ENCODE data around the gene CLCN5. TPM values are rescaled to one million over a fixed set of nuclear protein-coding genes. Genes with fewer than 3 reads are reported as not detected.

Gene CLCN5
- 1 to 10 TPM; 3.7 to 8.2 (median 5.5) TPM for total RNA-seq

- intact Hi-C loops (cut with DNase I; ENCODE audit: low total_unique reads) (no loop called here), in situ Hi-C loops (cut with MboI; ENCODE audit: low pct_ligation_motif_present in 1 of 4, low pct_unique_long_range_greater_than_20kb in 1 of 4, low sequenced_read_pairs in 3 of 4) (loop anchor here in 2 of 4 donors (25.0 kb wide), 2 partner anchors 165 to 665 kb away; no protein-coding TSS in a partner anchor)
- 67% methylated on average over 68 of the region's 83 CpGs; no CpG with 5 or more reads in 1 of the 2 donors for WGBS, 2 donors (ENCODE audit: low coverage in 1 of 2)
- H3K27me3 ChIP-seq = no peaks in the 10 kb centered on the region
- peak within 1 kb of the TSS; percentile 81 to 89 (median 85) for H3K27ac ChIP-seq
- no peaks in the 10 kb centered on the region for H3K36me3 ChIP-seq
- peaks cover 0 to 5% (median 1%) of the 10 kb centered on the region in 4 donors for H3K4me1 ChIP-seq
- no peaks in the 10 kb centered on the region for H3K9me3 ChIP-seq
- TF ChIP-seq POLR2AphosphoS5 (IDR thresholded peaks at IDR 0.05) (peak; percentile 54 to 59 (median 59)), EP300 (IDR thresholded peaks at IDR 0.05; ENCODE audit: low read depth) (no peak), POLR2A (IDR thresholded peaks at IDR 0.05) (peak; percentile 52)
- peak within 1 kb of the TSS; percentile 48 to 92 (median 72) for H3K4me3 ChIP-seq
- peak; percentile 96 for DNase-seq
Measured at GRCh38 chrX:49922291-49923241, at the start of gene CLCN5. Gene CLCN5 (plus strand): TSS chrX:49922596. CDS start chrX:49925299, 2,703 bp downstream.

DNA sequence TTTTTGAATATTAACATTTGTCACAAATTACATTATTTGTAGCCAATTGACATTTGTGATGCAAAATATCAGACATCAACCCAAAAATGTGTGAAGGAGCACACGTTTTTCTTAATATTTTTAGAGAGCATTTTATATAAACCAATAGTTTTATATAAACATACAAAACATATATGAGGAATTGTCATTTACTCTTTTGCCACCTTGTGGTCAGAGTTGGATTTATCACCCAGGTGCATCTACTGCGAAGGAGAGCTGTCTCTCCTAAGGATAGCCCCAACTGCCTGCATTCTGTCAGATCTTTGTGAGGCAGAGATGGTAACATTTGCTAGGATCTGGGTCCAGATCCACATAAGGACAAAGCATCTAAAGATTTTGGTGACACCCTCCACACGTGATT, 45.6 kb upstream of the CLCN5 start:
- Histone ChIP-seq H3K4me1 (peaks cover 0 to 26% (median 5%) of the 10 kb centered on the region in 4 donors), H3K4me3 (no peak overlapping the region), H3K27me3 (no peaks in the 10 kb centered on the region), H3K27ac (peak overlapping the region in 2 of 4 donors; percentile 82 to 90), H3K36me3 (no peaks in the 10 kb centered on the region), H3K9me3 (no peaks in the 10 kb centered on the region)
- in situ Hi-C loops (cut with MboI; ENCODE audit: low pct_ligation_motif_present in 1 of 4, low pct_unique_long_range_greater_than_20kb in 1 of 4, low sequenced_read_pairs in 3 of 4) (no loop called here), intact Hi-C loops (cut with DNase I; ENCODE audit: low total_unique reads) (no loop called here)
- TF ChIP-seq, protein P1, sequence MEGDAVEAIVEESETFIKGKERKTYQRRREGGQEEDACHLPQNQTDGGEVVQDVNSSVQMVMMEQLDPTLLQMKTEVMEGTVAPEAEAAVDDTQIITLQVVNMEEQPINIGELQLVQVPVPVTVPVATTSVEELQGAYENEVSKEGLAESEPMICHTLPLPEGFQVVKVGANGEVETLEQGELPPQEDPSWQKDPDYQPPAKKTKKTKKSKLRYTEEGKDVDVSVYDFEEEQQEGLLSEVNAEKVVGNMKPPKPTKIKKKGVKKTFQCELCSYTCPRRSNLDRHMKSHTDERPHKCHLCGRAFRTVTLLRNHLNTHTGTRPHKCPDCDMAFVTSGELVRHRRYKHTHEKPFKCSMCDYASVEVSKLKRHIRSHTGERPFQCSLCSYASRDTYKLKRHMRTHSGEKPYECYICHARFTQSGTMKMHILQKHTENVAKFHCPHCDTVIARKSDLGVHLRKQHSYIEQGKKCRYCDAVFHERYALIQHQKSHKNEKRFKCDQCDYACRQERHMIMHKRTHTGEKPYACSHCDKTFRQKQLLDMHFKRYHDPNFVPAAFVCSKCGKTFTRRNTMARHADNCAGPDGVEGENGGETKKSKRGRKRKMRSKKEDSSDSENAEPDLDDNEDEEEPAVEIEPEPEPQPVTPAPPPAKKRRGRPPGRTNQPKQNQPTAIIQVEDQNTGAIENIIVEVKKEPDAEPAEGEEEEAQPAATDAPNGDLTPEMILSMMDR (IDR thresholded peaks at IDR 0.05) = peak; percentile 37 to 61 (median 40)
- no peak for TF ChIP-seq POLR2AphosphoS5 (IDR thresholded peaks at IDR 0.05)
- no peak for TF ChIP-seq EP300 (IDR thresholded peaks at IDR 0.05; ENCODE audit: low read depth)
- no peak for TF ChIP-seq POLR2A (IDR thresholded peaks at IDR 0.05)
- 0 to 9% methylated on average over 2 to 3 of the region's 3 CpGs for WGBS, 2 donors (ENCODE audit: low coverage in 1 of 2)
- DNase-seq = no peak

- in situ Hi-C loops (cut with MboI; ENCODE audit: low pct_ligation_motif_present in 1 of 4, low pct_unique_long_range_greater_than_20kb in 1 of 4, low sequenced_read_pairs in 3 of 4) = no loop called here
- Histone ChIP-seq H3K36me3 (no peaks in the 10 kb centered on the region), H3K4me3 (no peak overlapping the region), H3K27ac (peak overlapping the region; percentile 78 to 90 (median 84)), H3K4me1 (peaks cover 0 to 26% (median 5%) of the 10 kb centered on the region in 4 donors), H3K9me3 (no peaks in the 10 kb centered on the region), H3K27me3 (no peaks in the 10 kb centered on the region)
- TF ChIP-seq POLR2A (IDR thresholded peaks at IDR 0.05) (no peak), POLR2AphosphoS5 (IDR thresholded peaks at IDR 0.05) (no peak), EP300 (IDR thresholded peaks at IDR 0.05; ENCODE audit: low read depth) (no peak)
- TF ChIP-seq, protein P1 (IDR thresholded peaks at IDR 0.05) = no peak
- DNase-seq = no peak
- 66% methylated on average over 5 of the region's 5 CpGs; no CpG with 5 or more reads in 1 of the 2 donors for WGBS, 2 donors (ENCODE audit: low coverage in 1 of 2)
- intact Hi-C loops (cut with DNase I; ENCODE audit: low total_unique reads) = no loop called here
Measured at GRCh38 chrX:49877397-49878101, 44.8 kb upstream of the CLCN5 start.

- TF ChIP-seq, protein P1 (IDR thresholded peaks at IDR 0.05) = no peak
- TF ChIP-seq POLR2A (IDR thresholded peaks at IDR 0.05) (no peak), EP300 (IDR thresholded peaks at IDR 0.05; ENCODE audit: low read depth) (no peak), POLR2AphosphoS5 (IDR thresholded peaks at IDR 0.05) (no peak)
- intact Hi-C loops (cut with DNase I; ENCODE audit: low total_unique reads) (no loop called here), in situ Hi-C loops (cut with MboI; ENCODE audit: low pct_ligation_motif_present in 1 of 4, low pct_unique_long_range_greater_than_20kb in 1 of 4, low sequenced_read_pairs in 3 of 4) (no loop called here)
- 54% methylated on average over 28 of the region's 28 CpGs; no CpG with 5 or more reads in 1 of the 2 donors for WGBS, 2 donors (ENCODE audit: low coverage in 1 of 2)
- Histone ChIP-seq H3K27ac (peak overlapping the region; percentile 78 to 90 (median 84)), H3K27me3 (no peaks in the 10 kb centered on the region), H3K9me3 (no peaks in the 10 kb centered on the region), H3K4me3 (peak overlapping the region in 3 of 4 donors; percentile 54 to 73 (median 65)), H3K36me3 (no peaks in the 10 kb centered on the region), H3K4me1 (peaks cover 0 to 26% (median 5%) of the 10 kb centered on the region in 4 donors)
- DNase-seq = peak; percentile 9
Measured at GRCh38 chrX:49878128-49878833, 44.1 kb upstream of the CLCN5 start.
